ENCODE results near the gene RNU6-9.

Gene RNU6-9

GRCh38 chr19:937259-937694, 44.0 kb downstream of the RNU6-9 start:
- peak; percentile 37 for DNase-seq

- DNase-seq, result no peak
These were observed 45.1 kb downstream of the RNU6-9 start for GRCh38 chr19:938233-938923.

GRCh38 chr19:939439-939838, 46.2 kb downstream of the RNU6-9 start:
- DNase-seq, result no peak

- no peak for DNase-seq
These were observed 46.6 kb downstream of the RNU6-9 start for GRCh38 chr19:939922-940321.

GRCh38 chr19:940591-941291, 47.5 kb downstream of the RNU6-9 start:
- DNase-seq, result peak; percentile 79

- no peak for DNase-seq
These were observed 48.2 kb downstream of the RNU6-9 start for GRCh38 chr19:941292-942132.

GRCh38 chr19:942133-942645, 48.9 kb downstream of the RNU6-9 start:
- DNase-seq, result no peak

All from activated T-cell treated with anti-CD3 and anti-CD28 coated beads, Interleukin-2, amount 50 U/mL, for 1 hour (primary cell).